GM12892 (cell line): Measurements from ENCODE around the gene FKBP8.

Experiments used
- DNase-seq: peaks from one replicate; pipeline ENCODE4 v3.0.0; 2011; ENCODE audit not compliant: insufficient read length
- FAIRE-seq: peaks from 2 replicates; lab custom pipeline; 2011; peaks lifted over from hg19 to GRCh38; lab: Jason Lieb, UNC
- POLR2A ChIP-seq: IDR thresholded peaks from 2 replicates; pipeline ENCODE4 v1.6.1; 2011; ENCODE audit warnings: low read depth, low read length, control low read depth
- POLR2AphosphoS5 ChIP-seq: IDR thresholded peaks from 2 replicates; pipeline ENCODE4 v1.6.1; 2011; ENCODE audit warnings: low read depth, low read length, control low read depth
- TAF1 ChIP-seq: IDR thresholded peaks from 2 replicates; pipeline ENCODE4 v1.6.1; 2011; ENCODE audit warnings: low read depth, mild to moderate bottlenecking, control low read depth, low read length, borderline replicate concordance

The FKBP8 gene

DNA sequence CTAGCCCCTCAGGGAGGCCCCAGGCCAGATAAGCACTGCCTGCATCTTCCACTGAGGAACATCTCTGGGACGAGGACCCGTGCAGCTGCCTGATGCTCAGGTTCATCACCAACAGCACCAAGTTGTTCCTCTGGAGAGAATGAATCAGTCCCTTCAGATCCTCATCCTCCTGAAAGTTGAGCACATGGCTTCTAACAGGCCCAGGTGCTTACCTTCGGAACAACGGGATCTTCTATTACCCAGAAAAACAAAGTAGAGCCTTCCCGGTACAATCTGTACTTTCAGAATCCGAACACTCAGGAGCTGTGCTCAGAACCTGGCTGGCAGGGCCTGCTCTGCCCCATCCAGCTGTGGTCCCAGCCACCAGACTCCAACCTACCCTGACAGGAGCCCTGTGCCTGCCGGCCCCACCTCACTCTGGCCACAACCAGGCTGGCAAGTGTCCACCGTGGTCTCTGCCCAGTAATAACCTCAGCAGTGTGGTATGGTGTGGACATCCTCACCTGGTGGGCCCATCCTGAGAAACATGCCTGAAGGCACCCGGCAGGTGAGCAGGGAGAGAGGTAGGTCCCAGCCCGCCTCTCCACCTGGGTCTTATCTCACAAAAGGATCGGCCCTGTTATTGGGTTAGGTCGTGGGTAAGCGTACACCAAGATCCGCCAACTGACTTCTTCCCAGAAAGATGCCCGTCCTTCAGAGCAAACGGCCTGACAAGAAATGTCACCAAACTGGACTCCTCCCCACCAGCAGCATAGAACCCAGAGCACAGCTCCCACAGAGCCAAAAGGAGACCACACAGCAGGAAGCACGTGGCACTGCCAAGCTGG lies 55.6 kb downstream of the FKBP8 start:
- no peak for TF ChIP-seq TAF1
- TF ChIP-seq POLR2A, result no peak
- TF ChIP-seq POLR2AphosphoS5, result no peak
- FAIRE-seq, result no peak
- no peak for DNase-seq

DNA sequence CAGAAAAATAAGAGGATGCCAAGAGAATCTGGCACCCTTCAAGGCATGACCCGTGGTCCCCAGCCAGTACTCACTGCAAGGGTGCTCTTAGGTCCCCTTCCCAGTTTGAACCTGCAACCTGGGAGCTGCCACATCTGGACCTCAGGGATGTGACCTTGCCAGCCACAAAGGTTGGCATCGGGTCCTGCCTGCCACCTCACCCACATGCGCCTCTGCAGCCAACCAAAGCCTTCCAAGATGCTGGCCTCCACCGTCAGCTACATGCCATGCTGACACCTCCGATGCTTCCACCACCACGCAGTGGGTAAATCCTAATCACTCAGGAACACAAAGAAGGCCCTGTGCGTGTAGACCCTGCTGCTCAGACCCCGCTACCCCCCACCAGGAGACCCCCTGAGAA lies 56.6 kb downstream of the FKBP8 start:
- DNase-seq (no peak), FAIRE-seq (no peak)
- no peak for TF ChIP-seq POLR2A
- TF ChIP-seq TAF1, result no peak
- no peak for TF ChIP-seq POLR2AphosphoS5

DNA sequence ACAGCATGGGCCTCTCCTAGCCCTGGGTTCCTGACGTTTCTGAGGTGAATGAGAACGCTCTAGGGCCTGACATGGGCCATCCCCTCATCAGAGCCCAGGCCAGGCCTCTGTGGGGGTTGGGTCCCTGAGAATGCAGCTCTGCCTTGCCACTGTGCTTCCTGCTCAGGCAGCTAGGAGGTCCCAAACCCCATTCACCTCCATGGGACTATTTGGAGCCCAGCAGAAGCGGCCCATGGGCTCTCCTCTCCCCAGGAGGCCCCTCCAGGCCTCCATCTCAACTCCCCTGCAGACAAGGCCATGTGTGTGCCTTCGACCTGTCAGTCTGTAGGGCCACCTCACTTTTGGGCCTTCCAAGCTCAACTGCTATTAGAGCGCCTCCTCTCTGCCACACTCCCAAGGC lies 58.4 kb downstream of the FKBP8 start:
- no peak for FAIRE-seq
- TF ChIP-seq POLR2AphosphoS5 (no peak), POLR2A (no peak), TAF1 (no peak)
- no peak for DNase-seq

DNA sequence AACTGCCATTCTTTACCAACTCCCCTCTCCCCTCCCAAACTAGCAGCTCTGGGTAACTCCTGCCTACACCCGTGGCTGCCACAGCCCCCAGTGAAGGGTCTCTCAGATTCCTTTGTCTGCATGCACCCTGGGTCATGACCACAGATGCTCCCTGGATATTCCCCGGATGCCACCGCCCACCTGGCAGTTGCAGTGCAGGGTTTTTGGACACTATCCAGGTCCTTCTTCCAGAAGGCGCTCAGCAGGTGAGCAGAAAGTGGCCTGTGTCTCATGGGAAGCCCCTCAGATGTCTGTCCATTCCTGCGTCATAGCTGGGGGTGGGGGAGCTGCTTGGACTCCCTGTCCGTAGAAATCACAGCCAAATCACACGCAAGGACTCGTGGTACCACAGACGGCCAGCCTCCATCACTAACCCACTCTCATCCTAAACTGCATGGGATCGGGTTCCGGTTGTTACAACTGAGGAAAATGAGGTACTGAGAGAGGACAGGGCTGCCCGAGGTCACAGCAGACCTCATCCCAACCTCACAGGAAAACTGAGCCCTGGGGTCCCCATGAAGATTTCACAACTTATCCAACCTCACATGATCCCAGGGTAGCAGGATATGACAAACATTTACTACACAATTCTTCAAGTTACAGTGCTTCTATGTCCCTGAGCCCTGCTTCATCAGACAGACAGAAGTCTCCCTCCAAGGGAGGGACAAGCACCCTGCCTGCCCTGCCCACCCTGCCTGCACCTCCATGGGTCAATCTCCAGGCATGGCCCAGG lies 60.1 kb downstream of the FKBP8 start:
- DNase-seq, result no peak
- no peak for FAIRE-seq
- TF ChIP-seq TAF1 (no peak), POLR2AphosphoS5 (no peak), POLR2A (no peak)
